VCaP (cell line): ENCODE data around the gene LRFN4.

Source experiments
- H3K27ac ChIP-seq: fragments of 450-650 bp; 2 replicates; pipeline ENCODE4 v1.5.1; 2017
- CTCF ChIP-seq: fragments of 450-650 bp; conservative IDR thresholded peaks from 2 replicates; pipeline ENCODE4 v1.5.1; 2017; ENCODE audit warnings: mild to moderate bottlenecking, moderate library complexity

LRFN4 gene

GRCh38 chr11:66860449-66860831 lies 3.6 kb downstream of the LRFN4 start:
- TF ChIP-seq CTCF = 0 out of 2 replicates have a peak, but pooled peaks have one; percentile 12
- H3K27ac ChIP-seq = no peak overlapping the region

- no peak for TF ChIP-seq CTCF
- no peak overlapping the region for H3K27ac ChIP-seq
These were observed 4.3 kb downstream of the LRFN4 start for GRCh38 chr11:66861038-66861773.

- TF ChIP-seq CTCF = no peak
- H3K27ac ChIP-seq = no peak overlapping the region
These were observed 5.1 kb downstream of the LRFN4 start for GRCh38 chr11:66861774-66862558.

- no peak for TF ChIP-seq CTCF
- no peak overlapping the region for H3K27ac ChIP-seq
These were observed 5.7 kb downstream of the LRFN4 start for GRCh38 chr11:66862559-66863037.

GRCh38 chr11:66863428-66864125 lies 6.7 kb downstream of the LRFN4 start:
- no peak for TF ChIP-seq CTCF
- no peak overlapping the region for H3K27ac ChIP-seq

GRCh38 chr11:66864172-66864901 lies 7.5 kb downstream of the LRFN4 start:
- no peak overlapping the region for H3K27ac ChIP-seq
- no peak for TF ChIP-seq CTCF
